HG02610 (cell line): ENCODE data around the gene FXN.
"Not testable (repeated sequence)": the region's sequence is repeated elsewhere in the genome, so short reads cannot be mapped to it uniquely, and the experiment has no call there.

Experiments
- ATAC-seq: cut with Tn5 transposase; IDR thresholded peaks from one replicate; pipeline ENCODE4 v1.9.1; 2021; ENCODE audit warnings: mild to moderate bottlenecking, moderate library complexity; ENCODE audit not compliant: unreplicated experiment

The FXN gene

GRCh38 chr9:69023650-69024049, 11.9 kb upstream of the FXN start:
- no peak for ATAC-seq

- peak; percentile 84 for ATAC-seq
Measured at GRCh38 chr9:69027355-69028097, 8.0 kb upstream of the FXN start.

- ATAC-seq, result no peak
Measured at GRCh38 chr9:69028754-69029153, 6.8 kb upstream of the FXN start.

- ATAC-seq, result no peak
Measured at GRCh38 chr9:69029535-69029934, 6.0 kb upstream of the FXN start.

GRCh38 chr9:69030851-69031645, 4.5 kb upstream of the FXN start:
- ATAC-seq, result no peak

- no peak for ATAC-seq
Measured at GRCh38 chr9:69034071-69034470, 1.5 kb upstream of the FXN start.

GRCh38 chr9:69036309-69036708, 757 bp downstream of the FXN start:
- no peak for ATAC-seq

GRCh38 chr9:69036799-69037198, 1.2 kb downstream of the FXN start:
- ATAC-seq, result no peak

GRCh38 chr9:69040646-69041045, 5.1 kb downstream of the FXN start:
- ATAC-seq, result no peak

- no peak for ATAC-seq
Measured at GRCh38 chr9:69044240-69045219, 9.0 kb downstream of the FXN start.

- no peak for ATAC-seq
Measured at GRCh38 chr9:69045821-69046220, 10.3 kb downstream of the FXN start.

- ATAC-seq, result no peak
Measured at GRCh38 chr9:69046723-69047122, 11.2 kb downstream of the FXN start.

GRCh38 chr9:69047371-69047770, 11.8 kb downstream of the FXN start:
- no peak for ATAC-seq

GRCh38 chr9:69049094-69049493, 13.5 kb downstream of the FXN start:
- no peak for ATAC-seq

GRCh38 chr9:69050936-69051335, 15.4 kb downstream of the FXN start:
- ATAC-seq, result not testable (repeated sequence)

GRCh38 chr9:69054989-69055388, 19.4 kb downstream of the FXN start:
- no peak for ATAC-seq

- ATAC-seq, result no peak
Measured at GRCh38 chr9:69056191-69056815, 20.8 kb downstream of the FXN start.

GRCh38 chr9:69058101-69058500, 22.5 kb downstream of the FXN start:
- no peak for ATAC-seq

GRCh38 chr9:69060766-69061165, 25.2 kb downstream of the FXN start:
- ATAC-seq, result no peak

- no peak for ATAC-seq
Measured at GRCh38 chr9:69062195-69062594, 26.6 kb downstream of the FXN start.

- ATAC-seq, result no peak
Measured at GRCh38 chr9:69063839-69064238, 28.3 kb downstream of the FXN start.
